NAMALWA (cell line): ENCODE data around the gene CSRP2.

Source experiments
- DNase-seq: peaks from one replicate; pipeline ENCODE4 v3.0.0-alpha.2; 2015; ENCODE audit warnings: low spot score

CSRP2 gene

GRCh38 chr12:76891609-76892008 is 12.8 kb upstream of the CSRP2 start:
- no peak for DNase-seq

GRCh38 chr12:76890151-76891143 is 11.6 kb upstream of the CSRP2 start:
- DNase-seq = no peak

GRCh38 chr12:76888775-76889174 is 10.0 kb upstream of the CSRP2 start:
- DNase-seq = no peak

DNA sequence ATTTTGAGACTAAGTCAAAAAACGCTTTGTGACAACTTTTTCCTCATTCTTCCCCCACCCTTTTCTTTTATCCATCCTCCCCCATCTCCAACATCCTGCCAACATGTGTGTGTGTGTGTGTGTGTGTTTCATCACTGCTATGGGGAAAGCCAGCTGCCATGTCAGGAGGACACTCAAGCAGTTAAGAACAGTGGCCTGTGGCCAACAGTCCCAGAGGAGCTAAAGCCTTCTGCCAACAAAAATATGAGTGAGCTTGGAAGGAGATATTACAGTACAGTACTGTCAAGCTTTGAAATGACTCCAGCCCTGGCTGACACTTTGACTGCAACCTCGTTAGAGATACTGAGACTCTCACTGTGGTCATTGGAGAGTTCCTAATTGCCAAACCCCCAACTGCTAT is 5.0 kb upstream of the CSRP2 start:
- DNase-seq = no peak

DNA sequence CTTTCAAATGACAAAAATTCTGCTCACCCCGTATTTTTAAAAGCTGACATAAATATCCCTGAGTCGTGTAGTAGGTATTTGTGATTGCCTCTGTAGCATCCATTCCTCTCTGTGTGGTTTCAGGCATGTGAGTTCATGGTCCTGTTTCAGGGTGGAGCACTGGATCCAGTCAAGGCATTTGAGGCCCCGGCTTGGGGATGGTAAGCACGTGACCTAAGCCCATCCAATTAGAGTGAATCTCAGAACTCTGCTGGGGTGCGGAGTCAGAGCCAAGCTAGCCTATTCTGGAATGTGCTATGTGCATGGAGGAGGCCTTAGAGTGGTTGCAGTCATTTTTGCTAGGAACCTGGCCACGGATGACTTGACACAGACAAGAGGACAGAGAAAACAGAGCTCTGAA is 4.3 kb upstream of the CSRP2 start:
- DNase-seq = no peak

DNA sequence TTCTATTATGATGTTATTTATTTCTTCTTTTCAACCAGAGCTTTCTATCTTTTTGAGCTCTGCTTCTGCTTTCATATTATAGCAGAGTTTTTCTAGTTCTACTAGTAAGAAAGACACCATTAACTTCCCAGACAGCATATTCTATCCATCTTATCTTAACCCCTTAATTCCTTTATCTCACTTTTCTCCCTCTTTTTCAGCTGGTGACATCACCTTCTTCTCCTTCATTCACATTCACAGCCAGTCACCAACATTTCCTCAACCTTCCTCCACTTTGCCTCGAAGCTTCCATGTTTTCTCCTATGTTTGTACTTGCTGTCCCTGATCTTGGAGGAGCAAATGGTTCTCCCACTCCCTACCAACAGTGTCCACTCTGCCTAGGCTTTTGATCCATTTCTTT is 3.5 kb upstream of the CSRP2 start:
- DNase-seq = no peak

GRCh38 chr12:76881142-76881541 is 2.3 kb upstream of the CSRP2 start:
- DNase-seq = no peak

DNA sequence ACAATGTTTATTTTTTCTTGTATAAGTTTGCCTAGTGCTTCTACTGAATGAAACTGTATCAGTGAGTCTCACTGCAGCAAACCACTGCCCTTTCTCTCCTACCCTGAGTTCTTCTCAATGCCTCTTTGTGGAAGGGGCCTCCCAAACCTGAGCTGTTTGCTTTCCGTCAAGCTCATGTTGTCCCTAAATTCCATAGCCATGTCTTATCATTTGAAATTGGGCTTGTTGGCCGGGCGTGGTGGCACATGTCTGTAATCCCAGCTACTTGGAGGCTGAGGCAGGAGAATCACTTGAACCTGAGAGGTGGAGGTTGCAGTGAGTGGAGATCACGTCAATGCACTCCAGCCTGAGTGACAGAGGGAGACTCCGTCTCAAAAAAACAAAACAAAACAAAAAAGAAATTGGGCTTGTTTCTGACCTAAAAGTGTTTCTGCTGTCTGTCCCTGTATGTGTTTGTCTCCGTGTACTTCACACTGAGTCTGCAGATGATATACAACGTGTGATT is 1.8 kb upstream of the CSRP2 start:
- DNase-seq = no peak

- DNase-seq = no peak
Measured at GRCh38 chr12:76879710-76880518, 1.1 kb upstream of the CSRP2 start.

- DNase-seq = peak; percentile 23
Measured at GRCh38 chr12:76878099-76878898, 520 bp downstream of the CSRP2 start.

DNA sequence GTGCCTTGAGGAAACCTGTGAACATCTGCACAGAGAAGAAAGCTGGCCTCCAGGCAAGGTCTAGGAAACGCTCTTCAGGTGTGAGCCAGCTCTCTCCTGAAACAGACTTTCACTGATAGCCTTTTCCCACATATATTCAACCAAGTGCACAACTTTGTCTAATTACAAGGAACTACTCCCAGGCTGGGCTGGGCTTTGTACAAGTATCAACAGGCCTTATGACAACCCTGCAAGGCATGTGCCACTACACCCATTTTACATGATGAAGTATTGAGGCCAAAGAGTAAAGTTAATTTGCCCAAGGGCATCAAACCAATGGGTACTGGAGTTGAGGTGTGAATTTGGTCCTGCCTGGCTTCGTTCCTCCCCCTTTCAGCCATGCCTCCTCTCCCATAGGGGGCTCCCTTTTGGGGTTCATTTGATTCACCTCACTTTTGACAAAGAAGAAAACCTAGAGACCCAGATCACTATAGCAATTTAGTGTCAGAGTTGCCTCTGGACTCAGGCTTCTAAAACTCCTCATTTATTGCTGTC is 2.1 kb downstream of the CSRP2 start:
- no peak for DNase-seq

- no peak for DNase-seq
Measured at GRCh38 chr12:76874491-76875190, 4.2 kb downstream of the CSRP2 start.

DNA sequence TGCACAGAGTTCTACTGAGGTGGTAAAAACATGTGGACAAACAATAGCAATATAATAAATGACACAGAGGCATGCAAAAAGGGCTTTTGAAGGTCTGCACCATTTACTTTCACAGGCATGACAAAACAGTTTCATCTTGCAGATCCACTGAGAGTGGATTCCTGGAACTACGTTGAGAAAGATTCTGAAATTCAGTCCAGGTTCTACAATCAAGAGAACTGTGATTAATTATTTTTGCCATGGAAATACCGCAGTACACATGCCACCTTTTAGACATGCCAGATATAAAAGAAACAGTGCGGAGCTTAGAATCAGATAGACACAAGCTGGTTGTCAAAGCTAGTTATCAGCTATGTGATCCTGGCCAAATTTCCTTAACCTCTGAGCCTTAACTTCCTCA is 4.8 kb downstream of the CSRP2 start:
- no peak for DNase-seq

- DNase-seq = peak; percentile 25
Measured at GRCh38 chr12:76872415-76872814, 6.4 kb downstream of the CSRP2 start.

GRCh38 chr12:76871742-76872141 is 7.1 kb downstream of the CSRP2 start:
- DNase-seq = no peak

DNA sequence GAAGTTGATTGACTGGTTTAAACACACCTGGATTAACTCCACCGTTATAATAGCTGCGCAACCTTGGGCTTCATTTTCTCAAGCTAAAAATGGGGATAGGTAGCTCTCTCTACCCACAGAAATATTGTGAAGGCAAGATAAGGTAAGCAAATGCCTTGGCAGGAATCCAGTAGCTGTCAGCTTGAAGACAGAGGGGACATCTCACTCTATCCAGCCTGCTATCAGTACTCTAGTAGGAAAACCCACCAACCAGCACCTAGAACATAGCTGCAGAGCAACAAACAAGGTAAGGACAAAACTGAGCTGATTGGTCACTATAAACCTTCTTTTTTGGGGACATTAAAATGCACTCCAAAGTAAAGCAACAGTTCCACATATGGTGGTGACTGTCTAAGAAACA is 7.7 kb downstream of the CSRP2 start:
- no peak for DNase-seq

GRCh38 chr12:76866726-76867125 is 12.1 kb downstream of the CSRP2 start:
- DNase-seq = no peak

DNA sequence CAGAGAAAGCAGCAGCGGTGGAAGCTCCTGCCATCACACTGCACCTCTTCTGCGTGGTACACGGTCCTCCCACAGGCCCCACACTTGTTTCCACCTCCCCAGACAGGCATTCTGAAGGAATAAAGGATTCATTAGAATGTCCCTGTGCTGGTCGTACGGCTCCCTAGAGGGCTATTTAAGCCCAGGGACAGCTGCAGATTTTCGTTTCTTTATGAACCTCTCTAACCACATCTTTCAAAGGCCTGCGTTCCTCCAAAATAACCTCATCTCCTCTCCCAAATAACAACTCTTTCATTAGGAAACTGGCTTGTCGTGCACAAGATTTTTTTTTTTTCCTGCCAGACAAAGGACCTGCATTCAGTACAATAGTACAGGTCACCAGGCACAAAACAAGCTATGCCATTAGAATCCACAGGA is 12.7 kb downstream of the CSRP2 start:
- no peak for DNase-seq

GRCh38 chr12:76864791-76865400 is 13.9 kb downstream of the CSRP2 start:
- DNase-seq = no peak

DNA sequence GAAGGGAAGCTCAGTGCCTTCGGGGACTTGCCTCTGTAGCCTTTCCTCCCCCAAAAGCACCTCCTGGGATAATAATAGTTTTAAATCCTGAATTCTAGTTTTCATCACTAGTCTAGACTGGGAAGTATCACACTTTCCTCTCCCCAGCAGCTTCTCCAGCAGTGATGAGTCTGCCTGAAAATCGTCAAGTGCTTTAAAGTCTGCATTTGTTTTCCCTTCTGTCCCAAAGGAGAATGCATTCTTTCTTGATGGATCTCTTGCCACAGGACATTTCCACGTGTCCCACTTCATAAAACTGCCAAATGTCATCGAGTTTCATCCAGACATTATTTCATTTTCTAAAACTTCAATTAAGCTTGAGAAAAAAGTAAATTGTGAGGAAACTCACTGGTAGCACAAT is 15.0 kb downstream of the CSRP2 start:
- no peak for DNase-seq
